PC-9 (cell line): ENCODE data around the gene SLC1A5.

Source experiments
- EZH2 ChIP-seq: fragments of 200-600 bp; sonication (generic); IDR thresholded peaks from 2 replicates; pipeline ENCODE4 v1.8.0; 2017; ENCODE audit warnings: antibody characterized with exemption, low read depth
- TF ChIP-seq, protein P1 (sequence below): fragments of 200-600 bp; sonication (generic); conservative IDR thresholded peaks from 2 replicates; pipeline ENCODE4 v1.6.1; 2017; ENCODE audit warnings: mixed run types, antibody characterized with exemption, mild to moderate bottlenecking, moderate library complexity

DNA sequence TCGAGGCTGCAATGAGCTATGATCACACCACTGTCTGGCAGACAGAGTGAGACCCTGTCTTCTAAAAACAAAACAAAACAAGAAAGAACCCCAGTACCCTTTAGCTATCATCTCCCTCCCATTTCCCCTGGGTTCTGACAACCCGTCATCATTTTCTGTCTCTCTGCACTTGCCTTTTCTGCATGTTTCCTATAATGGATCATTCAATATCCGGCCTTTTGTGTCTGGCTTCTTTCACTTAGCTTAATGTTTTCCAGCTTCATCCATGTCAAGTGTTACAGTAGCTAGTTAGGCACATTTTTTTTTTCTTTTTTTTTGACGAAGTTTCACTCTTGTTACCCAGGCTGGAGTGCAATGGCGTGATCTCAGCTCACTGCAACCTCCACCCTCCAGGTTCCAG is 45.7 kb upstream of the SLC1A5 start:
- TF ChIP-seq EZH2 = no peak
- TF ChIP-seq, protein P1, sequence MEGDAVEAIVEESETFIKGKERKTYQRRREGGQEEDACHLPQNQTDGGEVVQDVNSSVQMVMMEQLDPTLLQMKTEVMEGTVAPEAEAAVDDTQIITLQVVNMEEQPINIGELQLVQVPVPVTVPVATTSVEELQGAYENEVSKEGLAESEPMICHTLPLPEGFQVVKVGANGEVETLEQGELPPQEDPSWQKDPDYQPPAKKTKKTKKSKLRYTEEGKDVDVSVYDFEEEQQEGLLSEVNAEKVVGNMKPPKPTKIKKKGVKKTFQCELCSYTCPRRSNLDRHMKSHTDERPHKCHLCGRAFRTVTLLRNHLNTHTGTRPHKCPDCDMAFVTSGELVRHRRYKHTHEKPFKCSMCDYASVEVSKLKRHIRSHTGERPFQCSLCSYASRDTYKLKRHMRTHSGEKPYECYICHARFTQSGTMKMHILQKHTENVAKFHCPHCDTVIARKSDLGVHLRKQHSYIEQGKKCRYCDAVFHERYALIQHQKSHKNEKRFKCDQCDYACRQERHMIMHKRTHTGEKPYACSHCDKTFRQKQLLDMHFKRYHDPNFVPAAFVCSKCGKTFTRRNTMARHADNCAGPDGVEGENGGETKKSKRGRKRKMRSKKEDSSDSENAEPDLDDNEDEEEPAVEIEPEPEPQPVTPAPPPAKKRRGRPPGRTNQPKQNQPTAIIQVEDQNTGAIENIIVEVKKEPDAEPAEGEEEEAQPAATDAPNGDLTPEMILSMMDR = no peak
